ENCODE measurements around the gene PHOSPHO1. TPM values are rescaled to one million over a fixed set of nuclear protein-coding genes. Genes with fewer than 3 reads are reported as not detected.

PHOSPHO1 gene
- total RNA-seq, 1 experiment from 2014 or later, result 0.54 TPM

DNA sequence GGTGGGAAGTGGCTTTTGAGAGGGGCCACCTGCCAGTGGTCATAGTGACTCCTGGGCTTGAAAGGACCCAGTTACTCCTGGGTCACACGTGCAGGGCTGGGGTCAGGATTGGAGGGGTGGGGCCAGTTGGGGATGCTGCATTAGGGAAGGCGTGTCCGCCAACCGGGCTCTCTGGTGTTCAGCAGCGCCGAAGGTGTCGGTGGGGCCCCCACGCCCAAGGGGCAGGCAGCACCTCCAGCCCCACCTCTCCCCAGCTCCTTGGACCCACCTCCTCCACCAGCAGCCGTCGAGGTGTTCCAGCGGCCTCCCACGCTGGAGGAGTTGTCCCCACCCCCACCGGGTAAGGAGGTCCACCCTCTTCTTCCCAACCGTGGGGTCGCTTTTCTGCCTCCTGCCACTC is 10.6 kb downstream of the PHOSPHO1 start:
- ChIA-PET CTCF (no interaction called here), POLR2A (no interaction called here)
- H3K27me3 ChIP-seq (ENCODE audit: control insufficient read depth, insufficient read depth, low read length), result no peaks in the 10 kb centered on the region; the same call in 1 of the 2 replicates
- ATAC-seq, result no peak
- H3K36me3 ChIP-seq (ENCODE audit: control insufficient read depth, insufficient read depth, low read length), result no peaks in the 10 kb centered on the region
- no peak overlapping the region for H3K4me3 ChIP-seq (ENCODE audit: low read depth in 2 of 2, low read length in 2 of 2)
- H3K9me3 ChIP-seq (ENCODE audit: control insufficient read depth, insufficient read depth, low read depth, low read length), result no peaks in the 10 kb centered on the region
- TF ChIP-seq POLR2AphosphoS5 (IDR thresholded peaks at IDR 0.05; ENCODE audit: low read depth, low read length) (no peak), TCF7L2 (IDR thresholded peaks at IDR 0.05; ENCODE audit: low read depth, low read length) (no peak), SIN3A (IDR thresholded peaks at IDR 0.05; ENCODE audit: borderline replicate concordance, insufficient read depth, low read depth, low read length) (no peak)
- TF ChIP-seq, protein P1, sequence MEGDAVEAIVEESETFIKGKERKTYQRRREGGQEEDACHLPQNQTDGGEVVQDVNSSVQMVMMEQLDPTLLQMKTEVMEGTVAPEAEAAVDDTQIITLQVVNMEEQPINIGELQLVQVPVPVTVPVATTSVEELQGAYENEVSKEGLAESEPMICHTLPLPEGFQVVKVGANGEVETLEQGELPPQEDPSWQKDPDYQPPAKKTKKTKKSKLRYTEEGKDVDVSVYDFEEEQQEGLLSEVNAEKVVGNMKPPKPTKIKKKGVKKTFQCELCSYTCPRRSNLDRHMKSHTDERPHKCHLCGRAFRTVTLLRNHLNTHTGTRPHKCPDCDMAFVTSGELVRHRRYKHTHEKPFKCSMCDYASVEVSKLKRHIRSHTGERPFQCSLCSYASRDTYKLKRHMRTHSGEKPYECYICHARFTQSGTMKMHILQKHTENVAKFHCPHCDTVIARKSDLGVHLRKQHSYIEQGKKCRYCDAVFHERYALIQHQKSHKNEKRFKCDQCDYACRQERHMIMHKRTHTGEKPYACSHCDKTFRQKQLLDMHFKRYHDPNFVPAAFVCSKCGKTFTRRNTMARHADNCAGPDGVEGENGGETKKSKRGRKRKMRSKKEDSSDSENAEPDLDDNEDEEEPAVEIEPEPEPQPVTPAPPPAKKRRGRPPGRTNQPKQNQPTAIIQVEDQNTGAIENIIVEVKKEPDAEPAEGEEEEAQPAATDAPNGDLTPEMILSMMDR (IDR thresholded peaks at IDR 0.05), result no peak; the same call in 1 of the 2 replicates
- TF ChIP-seq, protein P2, sequence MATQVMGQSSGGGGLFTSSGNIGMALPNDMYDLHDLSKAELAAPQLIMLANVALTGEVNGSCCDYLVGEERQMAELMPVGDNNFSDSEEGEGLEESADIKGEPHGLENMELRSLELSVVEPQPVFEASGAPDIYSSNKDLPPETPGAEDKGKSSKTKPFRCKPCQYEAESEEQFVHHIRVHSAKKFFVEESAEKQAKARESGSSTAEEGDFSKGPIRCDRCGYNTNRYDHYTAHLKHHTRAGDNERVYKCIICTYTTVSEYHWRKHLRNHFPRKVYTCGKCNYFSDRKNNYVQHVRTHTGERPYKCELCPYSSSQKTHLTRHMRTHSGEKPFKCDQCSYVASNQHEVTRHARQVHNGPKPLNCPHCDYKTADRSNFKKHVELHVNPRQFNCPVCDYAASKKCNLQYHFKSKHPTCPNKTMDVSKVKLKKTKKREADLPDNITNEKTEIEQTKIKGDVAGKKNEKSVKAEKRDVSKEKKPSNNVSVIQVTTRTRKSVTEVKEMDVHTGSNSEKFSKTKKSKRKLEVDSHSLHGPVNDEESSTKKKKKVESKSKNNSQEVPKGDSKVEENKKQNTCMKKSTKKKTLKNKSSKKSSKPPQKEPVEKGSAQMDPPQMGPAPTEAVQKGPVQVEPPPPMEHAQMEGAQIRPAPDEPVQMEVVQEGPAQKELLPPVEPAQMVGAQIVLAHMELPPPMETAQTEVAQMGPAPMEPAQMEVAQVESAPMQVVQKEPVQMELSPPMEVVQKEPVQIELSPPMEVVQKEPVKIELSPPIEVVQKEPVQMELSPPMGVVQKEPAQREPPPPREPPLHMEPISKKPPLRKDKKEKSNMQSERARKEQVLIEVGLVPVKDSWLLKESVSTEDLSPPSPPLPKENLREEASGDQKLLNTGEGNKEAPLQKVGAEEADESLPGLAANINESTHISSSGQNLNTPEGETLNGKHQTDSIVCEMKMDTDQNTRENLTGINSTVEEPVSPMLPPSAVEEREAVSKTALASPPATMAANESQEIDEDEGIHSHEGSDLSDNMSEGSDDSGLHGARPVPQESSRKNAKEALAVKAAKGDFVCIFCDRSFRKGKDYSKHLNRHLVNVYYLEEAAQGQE (IDR thresholded peaks at IDR 0.05; ENCODE audit: insufficient read depth in 1 of 2, low read depth in 2 of 2, low read length in 1 of 2), result no peak
- no peak for DNase-seq (ENCODE audit: low read depth, low spot score)
- intact Hi-C loops (cut with micrococcal nuclease; ENCODE audit: unreplicated experiment) (loop anchor here (10.0 kb wide), 1 partner anchor 165 kb away; no protein-coding TSS in a partner anchor), in situ Hi-C loops (cut with HindIII; ENCODE audit: low pct_unique_long_range_greater_than_20kb, low sequenced_read_pairs) (no loop called here)
- BruUV-seq (replicated peaks), result no TSS peak
- no peak overlapping the region for H3K27ac ChIP-seq (ENCODE audit: low read length)
- H3K4me1 ChIP-seq (ENCODE audit: control insufficient read depth, insufficient read depth, low read length), result peaks cover 7% of the 10 kb centered on the region

DNA sequence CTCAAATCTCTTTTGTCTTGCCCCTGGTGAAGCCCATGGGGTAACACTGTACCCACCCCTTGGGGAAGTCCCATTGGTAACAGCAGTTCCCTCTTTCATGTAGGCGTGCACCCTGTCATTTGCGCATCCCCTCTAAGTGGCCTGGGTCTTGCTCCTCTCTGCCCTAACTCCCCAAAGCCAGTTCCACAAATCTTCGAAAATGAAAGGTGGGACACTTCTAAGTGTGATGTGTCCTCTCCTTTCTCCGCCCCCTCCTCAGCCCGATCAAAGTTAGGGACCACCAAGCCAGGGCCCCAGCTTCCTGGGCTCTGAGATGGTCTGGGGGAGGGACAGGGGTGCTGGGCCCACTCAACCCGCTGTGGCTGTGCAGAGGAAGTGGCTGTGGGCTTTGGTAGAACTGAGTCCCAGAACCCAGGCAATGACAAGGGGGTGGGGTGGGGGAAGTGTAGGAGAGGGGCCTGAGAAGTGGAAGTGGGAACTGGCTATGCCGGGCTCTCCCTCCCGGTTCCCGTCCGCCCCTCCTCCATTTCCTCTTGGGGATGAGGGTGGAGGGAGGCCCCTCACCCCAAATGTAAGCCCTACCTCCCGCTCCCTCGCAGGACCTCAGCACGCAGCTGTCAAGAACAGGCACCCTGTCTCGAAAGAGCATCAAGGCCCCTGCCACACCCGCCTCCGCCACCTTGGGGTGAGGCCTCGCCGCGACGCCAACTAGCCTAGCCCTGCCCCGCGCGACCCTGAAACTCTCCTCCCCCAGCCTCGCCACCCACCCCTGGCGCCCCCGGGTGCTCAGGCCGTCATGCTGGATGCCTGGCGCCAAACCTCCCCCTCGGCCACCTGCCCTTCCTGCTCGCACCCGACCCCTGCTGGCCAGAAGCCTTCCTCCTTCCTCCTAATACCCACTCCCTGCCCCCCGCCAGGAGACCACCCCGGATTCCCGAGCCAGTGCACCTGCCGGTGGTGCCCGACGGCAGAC is 11.4 kb downstream of the PHOSPHO1 start:
- H3K27ac ChIP-seq (ENCODE audit: low read length), result no peak overlapping the region
- peaks cover 7% of the 10 kb centered on the region for H3K4me1 ChIP-seq (ENCODE audit: control insufficient read depth, insufficient read depth, low read length)
- TF ChIP-seq SIN3A (IDR thresholded peaks at IDR 0.05; ENCODE audit: borderline replicate concordance, insufficient read depth, low read depth, low read length) (no peak), TCF7L2 (IDR thresholded peaks at IDR 0.05; ENCODE audit: low read depth, low read length) (no peak), POLR2AphosphoS5 (IDR thresholded peaks at IDR 0.05; ENCODE audit: low read depth, low read length) (no peak)
- TF ChIP-seq, protein P2 (IDR thresholded peaks at IDR 0.05; ENCODE audit: insufficient read depth in 1 of 2, low read depth in 2 of 2, low read length in 1 of 2), result no peak
- TF ChIP-seq, protein P1 (IDR thresholded peaks at IDR 0.05), result no peak; the same call in 1 of the 2 replicates
- ChIA-PET POLR2A (no interaction called here), CTCF (no interaction called here)
- no TSS peak for BruUV-seq (replicated peaks)
- no peaks in the 10 kb centered on the region; the same call in 1 of the 2 replicates for H3K27me3 ChIP-seq (ENCODE audit: control insufficient read depth, insufficient read depth, low read length)
- in situ Hi-C loops (cut with HindIII; ENCODE audit: low pct_unique_long_range_greater_than_20kb, low sequenced_read_pairs), result no loop called here
- no peak overlapping the region for H3K4me3 ChIP-seq (ENCODE audit: low read depth in 2 of 2, low read length in 2 of 2)
- no peaks in the 10 kb centered on the region for H3K36me3 ChIP-seq (ENCODE audit: control insufficient read depth, insufficient read depth, low read length)
- H3K9me3 ChIP-seq (ENCODE audit: control insufficient read depth, insufficient read depth, low read depth, low read length), result no peaks in the 10 kb centered on the region
- no peak for ATAC-seq
- intact Hi-C loops (cut with micrococcal nuclease; ENCODE audit: unreplicated experiment), result no loop called here
- no peak for DNase-seq (ENCODE audit: low read depth, low spot score)

Data from Panc1 (cell line).